ENCODE measurements around the gene ANKDD1A.

DNA sequence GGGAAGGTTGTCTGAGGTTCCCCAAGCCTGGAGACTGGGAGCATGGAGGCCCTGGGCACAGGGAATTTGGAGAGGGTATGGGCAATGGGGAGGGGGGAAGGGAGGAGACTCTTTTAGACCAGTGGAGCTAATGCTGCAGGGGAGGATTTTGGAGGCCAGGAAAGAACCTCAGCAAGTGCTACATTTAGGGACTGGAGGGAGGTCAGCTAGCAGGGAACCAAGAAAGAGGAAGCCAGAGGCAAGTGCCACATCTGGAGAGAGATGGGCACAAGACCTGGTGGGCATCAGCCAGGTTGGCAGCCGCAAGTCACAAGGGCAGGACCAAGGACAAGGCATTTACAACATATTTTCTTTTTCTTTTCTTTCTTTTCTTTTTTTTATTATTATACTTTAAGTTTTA is 49.3 kb upstream of the ANKDD1A start:
- no peak for TF ChIP-seq POLR2A (IDR thresholded peaks at IDR 0.05; ENCODE audit: low read depth, low read length)
- no peak for TF ChIP-seq POLR2AphosphoS5 (IDR thresholded peaks at IDR 0.05; ENCODE audit: low read depth, low read length)
- TF ChIP-seq TAF1 (IDR thresholded peaks at IDR 0.05; ENCODE audit: borderline replicate concordance, low read depth, low read length) = no peak
